ENCODE data around the gene ACTA2. TPM values are rescaled to one million over a fixed set of nuclear protein-coding genes. Genes with fewer than 3 reads are reported as not detected.

Gene ACTA2
- total RNA-seq, 1 experiment from 2014 or later, result 1.3 TPM

DNA sequence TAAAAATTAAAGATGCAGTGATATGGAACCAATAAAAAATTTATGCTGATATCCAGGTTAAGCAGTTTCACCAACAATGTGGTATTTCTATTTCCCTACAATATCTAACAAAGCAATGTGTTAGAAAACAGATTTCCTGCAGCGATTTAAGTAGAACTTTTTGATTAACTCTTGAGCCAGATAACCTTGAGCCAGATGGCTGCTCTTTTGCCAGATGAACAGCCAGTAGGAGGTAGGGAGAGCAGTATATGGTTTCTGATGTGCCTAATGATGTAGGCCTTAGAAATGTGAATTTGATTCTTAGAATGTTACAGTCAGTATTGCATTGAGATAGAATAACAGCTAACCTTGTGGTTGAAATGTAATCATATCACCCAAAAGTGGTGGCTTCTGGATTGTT, 41.5 kb downstream of the ACTA2 start:
- DNase-seq, result no peak
- no peaks in the 10 kb centered on the region for H3K27me3 ChIP-seq (ENCODE audit: low read length)
- no peak overlapping the region for H3K4me2 ChIP-seq (ENCODE audit: low read depth, low read length, poor library complexity, severe bottlenecking)
- no peaks in the 10 kb centered on the region for H3K9me2 ChIP-seq (replicated peaks; ENCODE audit: insufficient read depth, low read length)
- no peaks in the 10 kb centered on the region for H3K79me2 ChIP-seq (ENCODE audit: low read length)
- no peaks in the 10 kb centered on the region; the same call in 1 of the 2 replicates for H3K36me3 ChIP-seq (ENCODE audit: insufficient read depth, low read length)
- no peaks in the 10 kb centered on the region for H4K20me1 ChIP-seq (ENCODE audit: insufficient read depth, low read depth, low read length)
- H2AFZ ChIP-seq (ENCODE audit: low read length), result no peak overlapping the region
- no peak overlapping the region for H3K4me3 ChIP-seq (ENCODE audit: low read length)
- H3K9me3 ChIP-seq (ENCODE audit: low read length), result no peaks in the 10 kb centered on the region
- H3K9ac ChIP-seq (ENCODE audit: low read length), result no peak overlapping the region
- no peak overlapping the region for H3K27ac ChIP-seq (ENCODE audit: low read length)
- no peaks in the 10 kb centered on the region for H3K4me1 ChIP-seq (ENCODE audit: low read length)

DNA sequence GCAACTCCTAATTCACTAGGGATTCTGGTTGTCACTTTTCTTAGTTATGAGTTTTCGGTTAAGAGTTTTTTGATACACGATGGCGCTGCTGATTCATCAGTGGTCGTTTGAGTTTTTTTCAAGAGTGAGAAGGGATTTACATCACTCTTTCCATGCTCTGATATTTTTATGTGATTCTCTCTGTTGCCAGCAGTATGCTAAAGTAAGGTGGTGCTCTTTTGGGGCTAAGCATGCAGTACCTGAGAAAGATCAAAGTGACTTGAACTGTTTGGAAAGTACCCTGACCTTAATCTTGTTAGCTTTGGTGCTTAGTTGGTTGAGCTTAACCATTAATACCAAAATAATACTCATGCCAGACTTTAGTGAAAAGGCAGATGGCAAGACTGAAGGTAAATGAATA, 44.4 kb downstream of the ACTA2 start:
- H3K9me2 ChIP-seq (replicated peaks; ENCODE audit: insufficient read depth, low read length), result no peaks in the 10 kb centered on the region
- H3K9ac ChIP-seq (ENCODE audit: low read length), result no peak overlapping the region
- H3K4me3 ChIP-seq (ENCODE audit: low read length), result no peak overlapping the region
- no peaks in the 10 kb centered on the region for H4K20me1 ChIP-seq (ENCODE audit: insufficient read depth, low read depth, low read length)
- peaks cover 10% of the 10 kb centered on the region; the same call in 1 of the 2 replicates for H3K36me3 ChIP-seq (ENCODE audit: insufficient read depth, low read length)
- H3K27ac ChIP-seq (ENCODE audit: low read length), result no peak overlapping the region
- H3K9me3 ChIP-seq (ENCODE audit: low read length), result no peaks in the 10 kb centered on the region
- no peak overlapping the region for H3K4me2 ChIP-seq (ENCODE audit: low read depth, low read length, poor library complexity, severe bottlenecking)
- H3K4me1 ChIP-seq (ENCODE audit: low read length), result no peaks in the 10 kb centered on the region
- no peak overlapping the region for H2AFZ ChIP-seq (ENCODE audit: low read length)
- no peak for DNase-seq
- no peaks in the 10 kb centered on the region for H3K79me2 ChIP-seq (ENCODE audit: low read length)
- no peaks in the 10 kb centered on the region for H3K27me3 ChIP-seq (ENCODE audit: low read length)

GRCh38 chr10:88906921-88907320, 45.7 kb downstream of the ACTA2 start:
- H2AFZ ChIP-seq (ENCODE audit: low read length), result no peak overlapping the region
- H3K9ac ChIP-seq (ENCODE audit: low read length), result no peak overlapping the region
- H3K27me3 ChIP-seq (ENCODE audit: low read length), result no peaks in the 10 kb centered on the region
- no peaks in the 10 kb centered on the region for H3K9me2 ChIP-seq (replicated peaks; ENCODE audit: insufficient read depth, low read length)
- H3K4me3 ChIP-seq (ENCODE audit: low read length), result no peak overlapping the region
- no peak for DNase-seq
- no peaks in the 10 kb centered on the region for H3K79me2 ChIP-seq (ENCODE audit: low read length)
- peaks cover 2% of the 10 kb centered on the region for H3K4me1 ChIP-seq (ENCODE audit: low read length)
- H3K9me3 ChIP-seq (ENCODE audit: low read length), result no peaks in the 10 kb centered on the region
- no peak overlapping the region for H3K27ac ChIP-seq (ENCODE audit: low read length)
- peaks cover 10% of the 10 kb centered on the region; the same call in 1 of the 2 replicates for H3K36me3 ChIP-seq (ENCODE audit: insufficient read depth, low read length)
- H4K20me1 ChIP-seq (ENCODE audit: insufficient read depth, low read depth, low read length), result no peaks in the 10 kb centered on the region
- no peak overlapping the region for H3K4me2 ChIP-seq (ENCODE audit: low read depth, low read length, poor library complexity, severe bottlenecking)

- no peak overlapping the region for H3K27ac ChIP-seq (ENCODE audit: low read length)
- H3K9me2 ChIP-seq (replicated peaks; ENCODE audit: insufficient read depth, low read length), result no peaks in the 10 kb centered on the region
- no peak overlapping the region for H3K4me3 ChIP-seq (ENCODE audit: low read length)
- H3K4me2 ChIP-seq (ENCODE audit: low read depth, low read length, poor library complexity, severe bottlenecking), result no peak overlapping the region
- no peaks in the 10 kb centered on the region for H4K20me1 ChIP-seq (ENCODE audit: insufficient read depth, low read depth, low read length)
- H3K9ac ChIP-seq (ENCODE audit: low read length), result no peak overlapping the region
- H3K79me2 ChIP-seq (ENCODE audit: low read length), result peaks cover 23% of the 10 kb centered on the region
- DNase-seq, result no peak
- peaks cover 29% of the 10 kb centered on the region for H3K4me1 ChIP-seq (ENCODE audit: low read length)
- peaks cover 10% of the 10 kb centered on the region; the same call in 1 of the 2 replicates for H3K36me3 ChIP-seq (ENCODE audit: insufficient read depth, low read length)
- H3K9me3 ChIP-seq (ENCODE audit: low read length), result no peaks in the 10 kb centered on the region
- no peaks in the 10 kb centered on the region for H3K27me3 ChIP-seq (ENCODE audit: low read length)
- no peak overlapping the region for H2AFZ ChIP-seq (ENCODE audit: low read length)
Observed at GRCh38 chr10:88903715-88904114, 48.9 kb downstream of the ACTA2 start.

DNA sequence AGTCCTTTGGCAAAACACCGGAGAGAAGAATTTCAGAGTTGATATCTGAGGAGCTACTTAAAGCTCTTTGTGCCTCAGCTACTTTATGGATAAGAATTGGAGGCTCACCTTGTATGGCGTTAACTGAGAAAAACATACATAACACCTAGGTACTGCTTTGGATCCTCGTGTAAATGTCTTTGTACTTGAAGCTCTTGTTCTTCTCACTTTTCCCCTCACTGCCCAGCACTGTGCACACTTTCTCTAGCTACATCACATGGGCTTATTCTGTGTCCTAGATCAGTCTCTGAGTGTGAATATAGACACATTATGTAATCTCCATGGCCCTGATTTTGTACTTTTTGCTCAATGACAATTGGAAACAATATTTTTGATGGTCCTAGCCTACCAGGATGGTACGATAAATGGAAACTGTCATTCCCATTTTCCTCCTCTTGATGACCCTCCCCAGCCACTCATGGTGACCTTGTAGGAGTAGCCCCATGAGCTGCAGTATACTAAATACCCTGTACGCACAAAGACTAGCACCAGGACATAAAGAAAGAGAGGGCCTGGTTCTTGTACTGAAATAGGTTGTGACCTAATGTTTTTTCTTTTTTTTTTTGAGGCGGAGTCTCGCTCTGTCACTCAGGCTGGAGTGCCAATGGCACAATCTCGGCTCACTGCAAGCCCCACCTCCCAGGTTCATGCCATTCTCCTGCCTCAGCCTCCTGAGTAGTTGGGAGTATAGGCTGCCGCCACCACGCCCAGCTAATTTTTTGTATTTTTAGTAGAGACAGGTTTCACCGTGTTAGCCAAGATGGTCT, 50.4 kb downstream of the ACTA2 start:
- Histone ChIP-seq H2AFZ (ENCODE audit: low read length) (no peak overlapping the region), H3K4me1 (ENCODE audit: low read length) (peaks cover 43% of the 10 kb centered on the region), H3K4me2 (ENCODE audit: low read depth, low read length, poor library complexity, severe bottlenecking) (peak overlapping the region; percentile 51), H4K20me1 (ENCODE audit: insufficient read depth, low read depth, low read length) (no peaks in the 10 kb centered on the region), H3K4me3 (ENCODE audit: low read length) (no peak overlapping the region), H3K79me2 (ENCODE audit: low read length) (peaks cover 37% of the 10 kb centered on the region), H3K27me3 (ENCODE audit: low read length) (no peaks in the 10 kb centered on the region), H3K9me2 (replicated peaks; ENCODE audit: insufficient read depth, low read length) (no peaks in the 10 kb centered on the region), H3K27ac (ENCODE audit: low read length) (peak overlapping the region; percentile 89), H3K9ac (ENCODE audit: low read length) (no peak overlapping the region), H3K9me3 (ENCODE audit: low read length) (no peaks in the 10 kb centered on the region), H3K36me3 (ENCODE audit: insufficient read depth, low read length) (peaks cover 10% of the 10 kb centered on the region; the same call in 1 of the 2 replicates)
- DNase-seq, result peak; percentile 39

DNA sequence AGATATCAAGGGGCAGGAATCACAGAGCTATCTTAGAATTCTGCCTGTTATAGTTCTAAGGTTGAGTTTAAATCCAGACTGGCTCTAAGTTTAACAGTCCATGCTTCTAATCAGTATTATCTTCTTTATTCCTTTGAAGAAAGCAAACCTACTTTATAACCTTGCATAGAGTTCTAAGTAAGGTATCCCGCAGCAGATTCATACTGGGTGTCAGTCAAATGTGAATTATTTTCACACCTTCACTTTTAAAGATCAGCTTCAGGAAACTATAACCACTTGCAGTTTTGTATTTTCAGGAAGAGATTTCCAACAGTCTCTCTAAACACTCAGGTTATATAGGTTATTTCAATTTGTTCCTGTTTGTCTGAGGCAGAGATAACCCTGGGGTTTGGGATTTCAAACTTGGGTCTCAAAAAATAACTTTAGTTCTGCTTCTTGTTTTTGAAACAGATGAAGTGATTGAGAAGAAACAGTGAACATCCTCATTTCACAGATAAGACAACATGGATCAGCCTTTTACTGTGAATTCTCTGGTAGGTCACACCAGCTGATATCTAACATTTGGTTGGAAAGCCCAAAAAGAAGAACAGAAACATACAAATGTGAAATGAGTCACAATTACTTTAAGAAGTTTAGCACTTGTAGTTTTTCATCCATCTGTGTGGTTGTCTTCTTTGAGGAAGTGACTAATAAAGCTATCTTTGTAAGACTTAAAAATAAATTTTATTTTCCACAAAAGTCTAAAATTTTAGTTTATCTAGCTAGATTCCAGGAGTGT, 51.2 kb downstream of the ACTA2 start:
- H4K20me1 ChIP-seq (ENCODE audit: insufficient read depth, low read depth, low read length), result no peaks in the 10 kb centered on the region

DNA sequence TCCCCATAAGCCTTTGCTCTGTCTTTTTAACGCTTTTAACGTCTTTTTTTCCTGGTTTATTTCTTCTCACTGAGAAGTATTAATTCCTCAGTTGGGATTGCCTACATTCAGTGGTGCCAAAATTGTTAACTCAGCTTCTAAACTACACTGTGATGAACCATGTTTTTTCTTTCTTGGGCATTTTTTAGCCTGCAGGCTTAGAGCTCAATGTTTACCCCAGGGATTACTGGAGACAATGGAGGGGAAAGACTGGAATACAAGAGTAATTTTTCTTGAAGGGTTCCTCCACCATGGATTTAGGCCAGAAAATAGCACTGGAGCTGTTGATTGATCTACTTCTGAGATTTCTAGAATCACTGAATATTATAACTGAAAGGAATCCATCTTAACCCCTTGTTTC, 52.7 kb downstream of the ACTA2 start:
- Histone ChIP-seq H3K27ac (ENCODE audit: low read length) (no peak overlapping the region), H3K9me2 (replicated peaks; ENCODE audit: insufficient read depth, low read length) (no peaks in the 10 kb centered on the region), H3K4me1 (ENCODE audit: low read length) (peaks cover 57% of the 10 kb centered on the region), H3K27me3 (ENCODE audit: low read length) (no peaks in the 10 kb centered on the region), H3K4me2 (ENCODE audit: low read depth, low read length, poor library complexity, severe bottlenecking) (peak overlapping the region; percentile 7), H3K36me3 (ENCODE audit: insufficient read depth, low read length) (peaks cover 9% of the 10 kb centered on the region; the same call in 1 of the 2 replicates), H4K20me1 (ENCODE audit: insufficient read depth, low read depth, low read length) (no peaks in the 10 kb centered on the region), H3K79me2 (ENCODE audit: low read length) (peaks cover 59% of the 10 kb centered on the region), H3K4me3 (ENCODE audit: low read length) (no peak overlapping the region), H2AFZ (ENCODE audit: low read length) (no peak overlapping the region), H3K9ac (ENCODE audit: low read length) (no peak overlapping the region), H3K9me3 (ENCODE audit: low read length) (no peaks in the 10 kb centered on the region)
- no peak for DNase-seq

More for the DNA sequence above, 51.2 kb downstream of the ACTA2 start:
- H2AFZ ChIP-seq (ENCODE audit: low read length), result no peak overlapping the region
- peak overlapping the region; percentile 26; the same call in 1 of the 2 replicates for H3K9ac ChIP-seq (ENCODE audit: low read length)
- peaks cover 45% of the 10 kb centered on the region for H3K79me2 ChIP-seq (ENCODE audit: low read length)
- peaks cover 51% of the 10 kb centered on the region for H3K4me1 ChIP-seq (ENCODE audit: low read length)
- H3K4me2 ChIP-seq (ENCODE audit: low read depth, low read length, poor library complexity, severe bottlenecking), result peak overlapping the region; percentile 51
- peak overlapping the region; percentile 24; the same call in 1 of the 2 replicates for H3K4me3 ChIP-seq (ENCODE audit: low read length)
- peaks cover 10% of the 10 kb centered on the region; the same call in 1 of the 2 replicates for H3K36me3 ChIP-seq (ENCODE audit: insufficient read depth, low read length)
- no peaks in the 10 kb centered on the region for H3K9me2 ChIP-seq (replicated peaks; ENCODE audit: insufficient read depth, low read length)
- peak; percentile 56 for DNase-seq
- no peaks in the 10 kb centered on the region for H3K27me3 ChIP-seq (ENCODE audit: low read length)
- H3K9me3 ChIP-seq (ENCODE audit: low read length), result no peaks in the 10 kb centered on the region
- peak overlapping the region; percentile 89 for H3K27ac ChIP-seq (ENCODE audit: low read length)

DNA sequence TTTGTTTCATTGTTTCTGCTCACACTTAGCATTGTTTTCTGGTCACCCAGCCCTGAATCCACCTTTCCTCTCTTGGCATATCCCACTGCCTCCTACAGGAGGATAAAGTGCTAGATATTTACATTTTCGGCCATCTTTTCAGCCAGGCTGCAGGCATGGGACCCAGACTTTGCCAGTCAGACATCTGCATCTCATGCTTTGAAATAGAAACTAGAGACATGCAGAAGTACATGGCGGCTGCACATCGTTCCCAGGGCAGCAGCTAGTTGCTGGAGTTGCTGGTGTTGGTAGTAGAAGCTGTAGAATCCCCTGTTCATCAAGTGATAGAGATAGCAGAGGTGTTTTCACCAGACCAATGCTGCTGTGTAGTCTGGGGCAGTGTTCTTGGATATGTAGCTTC, 53.8 kb downstream of the ACTA2 start:
- Histone ChIP-seq H3K27me3 (ENCODE audit: low read length) (no peaks in the 10 kb centered on the region), H3K4me2 (ENCODE audit: low read depth, low read length, poor library complexity, severe bottlenecking) (no peak overlapping the region), H3K4me3 (ENCODE audit: low read length) (no peak overlapping the region), H3K27ac (ENCODE audit: low read length) (peak overlapping the region; percentile 15; the same call in 1 of the 2 replicates), H3K79me2 (ENCODE audit: low read length) (peaks cover 69% of the 10 kb centered on the region), H4K20me1 (ENCODE audit: insufficient read depth, low read depth, low read length) (no peaks in the 10 kb centered on the region), H3K9me2 (replicated peaks; ENCODE audit: insufficient read depth, low read length) (no peaks in the 10 kb centered on the region), H2AFZ (ENCODE audit: low read length) (no peak overlapping the region), H3K9me3 (ENCODE audit: low read length) (no peaks in the 10 kb centered on the region), H3K4me1 (ENCODE audit: low read length) (peaks cover 62% of the 10 kb centered on the region), H3K9ac (ENCODE audit: low read length) (no peak overlapping the region), H3K36me3 (ENCODE audit: insufficient read depth, low read length) (peaks cover 4% of the 10 kb centered on the region; the same call in 1 of the 2 replicates)
- no peak for DNase-seq
